ENCODE data around the gene KRTAP5-3.

DNA sequence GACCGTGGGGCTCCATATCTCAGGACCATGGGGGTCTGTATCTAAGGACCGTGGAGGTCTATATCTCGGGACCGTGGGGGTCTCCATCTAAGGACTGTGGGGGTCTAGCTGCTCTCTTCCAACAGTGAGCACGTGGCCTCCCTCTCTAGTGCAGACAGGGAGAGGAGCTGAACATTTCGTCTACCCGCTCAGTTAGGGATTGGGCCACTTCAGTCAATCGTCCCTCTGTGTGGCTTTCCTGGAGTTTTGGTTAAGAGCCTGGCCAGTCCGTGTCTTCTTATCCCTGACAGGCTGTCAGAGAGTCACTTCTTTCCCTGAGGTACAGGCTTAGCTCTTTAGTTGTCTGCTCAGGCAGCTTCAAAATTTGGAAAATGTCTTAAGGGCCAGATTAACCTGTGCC is 26.3 kb downstream of the KRTAP5-3 start:
- TF ChIP-seq EZH2 (IDR thresholded peaks at IDR 0.05; ENCODE audit: borderline replicate concordance): no peak
- TF ChIP-seq EZH2phosphoT487 (IDR thresholded peaks at IDR 0.05; ENCODE audit: low read depth, severe bottlenecking, unreplicated experiment): no peak

Measured in hepatocyte (in vitro differentiated cells).